Thoracic aorta endothelial cell (primary cell): ENCODE data around the gene ZNF350. TPM values are rescaled to one million over a fixed set of nuclear protein-coding genes. Genes with fewer than 3 reads are reported as not detected.

Source experiments
- total RNA-seq: library from RNA; depleted of rRNA; stranded (reverse); fragments of >200 nt; gene quantifications from 2 replicates; pipeline ENCODE4 v1.2.3, GENCODE V29; 2012

ZNF350 gene
- total RNA-seq, result 6.3 and 8.5 TPM in 2 replicates

GRCh38 chr19:51986309-51987291 lies at the start of gene ZNF350:
Gene ZNF350, minus strand, starts transcription at chr19:51986840. Its CDS starts 12,480 bp downstream, at chr19:51974360.

GRCh38 chr19:52028027-52028779 lies 41.6 kb upstream of the ZNF350 start, which contains the start of gene ZNF614:
Gene ZNF614, minus strand, starts transcription at chr19:52028379. Its CDS starts 2,634 bp downstream, at chr19:52025745.

GRCh38 chr19:52007806-52008557 lies 21.3 kb upstream of the ZNF350 start, which contains the start of gene ZNF615:
Gene ZNF615, minus strand, starts transcription at chr19:52008211. Its CDS starts 4,500 bp downstream, at chr19:52003711.

GRCh38 chr19:51926784-51927741 lies 59.6 kb downstream of the ZNF350 start, which contains the start of gene ZNF613:
Gene ZNF613, plus strand, starts transcription at chr19:51927472. Its CDS starts 8,749 bp downstream, at chr19:51936221.

Other genes starting within 250 kb of the ZNF350 start
- not detected in 2 replicates for gene FPR1, start 235.0 kb downstream of the ZNF350 start, total RNA-seq
- not detected in 2 replicates for gene FPR2, start 225.7 kb downstream of the ZNF350 start, total RNA-seq
- not detected in 2 replicates for gene FPR3, start 191.7 kb downstream of the ZNF350 start, total RNA-seq
- gene ZNF577, start 98.9 kb downstream of the ZNF350 start, total RNA-seq, result 4.8 and 7.4 TPM in 2 replicates
- gene ZNF649, start 81.8 kb downstream of the ZNF350 start, total RNA-seq, result 9.0 and 10.4 TPM in 2 replicates
- 4.9 and 5.5 TPM in 2 replicates for gene ZNF613, start 59.4 kb downstream of the ZNF350 start, total RNA-seq
- 7.6 and 8.9 TPM in 2 replicates for gene ZNF615, start 21.4 kb upstream of the ZNF350 start, total RNA-seq
- gene ZNF614, start 41.5 kb upstream of the ZNF350 start, total RNA-seq, result 14.4 and 14.6 TPM in 2 replicates
- gene ZNF432, start 62.0 kb upstream of the ZNF350 start, total RNA-seq, result 8.5 and 9.8 TPM in 2 replicates
- 20.4 and 27.9 TPM in 2 replicates for gene ZNF841, start 108.9 kb upstream of the ZNF350 start, total RNA-seq
- 9.3 and 10.2 TPM in 2 replicates for gene ZNF616, start 153.1 kb upstream of the ZNF350 start, total RNA-seq
- 4.7 and 6.9 TPM in 2 replicates for gene ZNF836, start 184.8 kb upstream of the ZNF350 start, total RNA-seq
- gene PPP2R1A, start 203.2 kb upstream of the ZNF350 start, total RNA-seq, result 157 and 197 TPM in 2 replicates